ENCODE measurements around the gene WDR88. TPM values are rescaled to one million over a fixed set of nuclear protein-coding genes. Genes with fewer than 3 reads are reported as not detected.

The WDR88 gene
- total RNA-seq, 1 donor from 2014 or later, result not detected

DNA sequence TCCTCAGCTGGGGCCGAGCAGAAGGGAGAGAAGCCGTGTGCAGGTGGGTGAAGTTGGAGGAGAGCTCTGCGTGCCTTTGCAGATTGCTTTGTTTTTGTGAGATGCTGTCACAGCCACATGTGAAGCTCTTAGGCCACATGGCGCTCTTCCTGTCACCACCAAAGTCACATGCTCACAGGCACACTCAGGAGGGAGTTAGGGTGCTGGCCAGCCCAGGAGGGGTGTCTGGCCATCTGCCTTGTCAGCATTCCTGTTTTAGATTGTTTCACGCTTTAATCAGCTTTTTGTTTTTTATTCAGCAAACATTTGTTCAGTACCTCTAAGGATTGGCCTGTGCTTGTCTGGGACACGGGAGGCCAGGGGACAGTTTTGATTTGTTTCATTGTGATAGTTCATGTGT is 29.0 kb upstream of the WDR88 start:
- no peaks in the 10 kb centered on the region for H3K27me3 Mint-ChIP-seq
- no peak for DNase-seq (ENCODE audit: extremely low spot score, unreplicated experiment)
- no peak overlapping the region for H3K4me3 Mint-ChIP-seq
- TF ChIP-seq, protein P1, sequence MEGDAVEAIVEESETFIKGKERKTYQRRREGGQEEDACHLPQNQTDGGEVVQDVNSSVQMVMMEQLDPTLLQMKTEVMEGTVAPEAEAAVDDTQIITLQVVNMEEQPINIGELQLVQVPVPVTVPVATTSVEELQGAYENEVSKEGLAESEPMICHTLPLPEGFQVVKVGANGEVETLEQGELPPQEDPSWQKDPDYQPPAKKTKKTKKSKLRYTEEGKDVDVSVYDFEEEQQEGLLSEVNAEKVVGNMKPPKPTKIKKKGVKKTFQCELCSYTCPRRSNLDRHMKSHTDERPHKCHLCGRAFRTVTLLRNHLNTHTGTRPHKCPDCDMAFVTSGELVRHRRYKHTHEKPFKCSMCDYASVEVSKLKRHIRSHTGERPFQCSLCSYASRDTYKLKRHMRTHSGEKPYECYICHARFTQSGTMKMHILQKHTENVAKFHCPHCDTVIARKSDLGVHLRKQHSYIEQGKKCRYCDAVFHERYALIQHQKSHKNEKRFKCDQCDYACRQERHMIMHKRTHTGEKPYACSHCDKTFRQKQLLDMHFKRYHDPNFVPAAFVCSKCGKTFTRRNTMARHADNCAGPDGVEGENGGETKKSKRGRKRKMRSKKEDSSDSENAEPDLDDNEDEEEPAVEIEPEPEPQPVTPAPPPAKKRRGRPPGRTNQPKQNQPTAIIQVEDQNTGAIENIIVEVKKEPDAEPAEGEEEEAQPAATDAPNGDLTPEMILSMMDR (conservative IDR thresholded peaks at IDR 0.05), result no peak
- H3K36me3 Mint-ChIP-seq, result peaks cover 6% of the 10 kb centered on the region
- no peak overlapping the region for H3K27ac Mint-ChIP-seq
- no peaks in the 10 kb centered on the region for H3K4me1 Mint-ChIP-seq (ENCODE audit: unreplicated experiment)
- H3K9me3 Mint-ChIP-seq, result no peaks in the 10 kb centered on the region

DNA sequence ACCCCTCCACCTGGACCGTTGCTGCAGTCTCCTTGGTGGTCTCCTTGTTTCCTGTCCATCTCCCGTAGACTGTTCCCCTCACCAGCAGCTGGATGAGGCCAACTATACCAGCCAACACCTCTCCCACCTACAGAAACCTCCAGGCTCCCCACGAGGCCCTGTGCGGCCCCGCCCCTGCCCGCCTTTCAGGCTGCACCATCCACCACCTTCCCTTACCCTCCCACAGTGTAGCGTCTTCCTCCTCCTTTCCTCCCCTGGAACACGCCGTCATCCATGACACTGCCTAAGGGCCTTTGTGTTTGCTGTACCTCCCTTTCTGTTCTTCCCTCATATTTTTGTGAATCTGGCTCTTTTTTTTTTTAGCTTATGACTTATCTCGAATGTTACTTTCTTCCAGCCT is 23.8 kb upstream of the WDR88 start:
- no peaks in the 10 kb centered on the region for H3K9me3 Mint-ChIP-seq
- H3K4me1 Mint-ChIP-seq (ENCODE audit: unreplicated experiment), result no peaks in the 10 kb centered on the region
- no peaks in the 10 kb centered on the region for H3K27me3 Mint-ChIP-seq
- no peak overlapping the region for H3K4me3 Mint-ChIP-seq
- H3K36me3 Mint-ChIP-seq, result no peaks in the 10 kb centered on the region
- H3K27ac Mint-ChIP-seq, result no peak overlapping the region
- no peak for DNase-seq (ENCODE audit: extremely low spot score, unreplicated experiment)
- TF ChIP-seq, protein P1 (conservative IDR thresholded peaks at IDR 0.05), result no peak

DNA sequence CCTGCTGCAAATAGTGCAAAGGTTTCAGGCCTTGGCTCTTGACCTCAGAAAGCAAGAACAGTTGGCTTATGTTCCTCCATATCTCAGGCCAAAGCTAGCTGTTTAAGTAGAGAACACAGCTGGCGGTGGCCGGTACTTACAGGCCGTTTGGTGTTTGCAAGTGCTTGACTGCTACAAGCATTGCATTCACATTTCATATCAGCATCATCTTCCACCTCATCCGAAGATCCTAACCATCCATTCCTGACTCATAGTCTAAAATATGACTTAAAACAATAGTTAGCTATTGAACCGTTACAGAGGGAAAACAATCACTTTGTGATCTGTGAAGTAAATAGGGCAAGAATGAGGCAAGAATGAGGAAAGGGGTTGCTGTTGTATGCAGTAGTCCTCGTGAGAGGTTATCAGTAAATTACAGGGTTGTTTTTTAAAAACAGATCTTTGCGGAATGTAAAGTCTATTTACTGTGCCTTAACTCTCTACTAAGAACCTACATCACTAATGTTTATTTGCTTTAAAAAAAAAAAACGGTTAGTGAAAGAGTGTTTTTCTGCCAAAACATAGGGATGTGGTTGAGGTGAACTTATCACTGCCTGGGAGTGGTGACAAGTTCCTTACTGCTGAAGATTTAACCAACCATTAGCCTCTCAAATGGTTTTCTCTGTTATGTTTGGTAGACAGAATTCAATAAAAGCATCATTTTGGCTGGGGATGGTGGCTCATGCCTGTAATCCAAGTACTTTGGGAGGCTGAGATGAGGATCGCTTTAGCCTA is 21.6 kb upstream of the WDR88 start:
- DNase-seq (ENCODE audit: extremely low spot score, unreplicated experiment), result no peak
- Mint-ChIP-seq H3K27me3 (no peaks in the 10 kb centered on the region), H3K4me3 (no peak overlapping the region), H3K9me3 (no peaks in the 10 kb centered on the region), H3K36me3 (peaks cover 7% of the 10 kb centered on the region), H3K4me1 (ENCODE audit: unreplicated experiment) (no peaks in the 10 kb centered on the region), H3K27ac (no peak overlapping the region)
- TF ChIP-seq, protein P1 (conservative IDR thresholded peaks at IDR 0.05), result no peak

DNA sequence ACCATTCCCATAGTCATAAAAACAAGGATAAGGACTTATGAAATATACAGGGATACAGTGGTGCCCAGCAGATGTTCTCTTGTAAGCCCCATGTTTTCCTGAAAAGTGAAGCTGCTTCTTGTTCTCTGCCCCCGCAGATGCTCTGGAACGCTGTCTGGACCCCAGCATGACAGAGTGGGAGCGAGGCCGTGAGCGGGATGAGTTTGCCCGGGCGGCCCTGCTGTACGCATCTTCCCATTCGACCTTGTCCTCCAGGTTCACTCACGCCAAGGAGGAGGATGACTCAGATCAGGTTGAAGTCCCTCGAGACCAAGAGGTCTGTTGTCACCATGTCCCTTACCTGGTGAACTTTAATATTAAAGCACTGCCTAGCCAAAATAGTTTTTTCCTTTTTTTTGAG is 20.3 kb upstream of the WDR88 start:
- Mint-ChIP-seq H3K27ac (no peak overlapping the region), H3K9me3 (no peaks in the 10 kb centered on the region), H3K4me3 (no peak overlapping the region), H3K4me1 (ENCODE audit: unreplicated experiment) (no peaks in the 10 kb centered on the region), H3K36me3 (peaks cover 7% of the 10 kb centered on the region), H3K27me3 (no peaks in the 10 kb centered on the region)
- TF ChIP-seq, protein P1 (conservative IDR thresholded peaks at IDR 0.05), result no peak
- DNase-seq (ENCODE audit: extremely low spot score, unreplicated experiment), result no peak

- Mint-ChIP-seq H3K9me3 (no peaks in the 10 kb centered on the region), H3K27me3 (no peaks in the 10 kb centered on the region), H3K36me3 (peaks cover 19% of the 10 kb centered on the region), H3K4me1 (ENCODE audit: unreplicated experiment) (no peaks in the 10 kb centered on the region), H3K4me3 (no peak overlapping the region), H3K27ac (no peak overlapping the region)
- TF ChIP-seq, protein P1 (conservative IDR thresholded peaks at IDR 0.05), result no peak
- DNase-seq (ENCODE audit: extremely low spot score, unreplicated experiment), result no peak
These were observed 17.6 kb upstream of the WDR88 start for GRCh38 chr19:33114312-33114711.
